ENCODE measurements around the gene CCDC78. TPM values are rescaled to one million over a fixed set of nuclear protein-coding genes. Genes with fewer than 3 reads are reported as not detected.

Gene CCDC78
- polyA plus RNA-seq, 1 donor (not counting 4 experiments of a cell fraction or from before 2014, with no cell fraction given) = 2.5 TPM

DNA sequence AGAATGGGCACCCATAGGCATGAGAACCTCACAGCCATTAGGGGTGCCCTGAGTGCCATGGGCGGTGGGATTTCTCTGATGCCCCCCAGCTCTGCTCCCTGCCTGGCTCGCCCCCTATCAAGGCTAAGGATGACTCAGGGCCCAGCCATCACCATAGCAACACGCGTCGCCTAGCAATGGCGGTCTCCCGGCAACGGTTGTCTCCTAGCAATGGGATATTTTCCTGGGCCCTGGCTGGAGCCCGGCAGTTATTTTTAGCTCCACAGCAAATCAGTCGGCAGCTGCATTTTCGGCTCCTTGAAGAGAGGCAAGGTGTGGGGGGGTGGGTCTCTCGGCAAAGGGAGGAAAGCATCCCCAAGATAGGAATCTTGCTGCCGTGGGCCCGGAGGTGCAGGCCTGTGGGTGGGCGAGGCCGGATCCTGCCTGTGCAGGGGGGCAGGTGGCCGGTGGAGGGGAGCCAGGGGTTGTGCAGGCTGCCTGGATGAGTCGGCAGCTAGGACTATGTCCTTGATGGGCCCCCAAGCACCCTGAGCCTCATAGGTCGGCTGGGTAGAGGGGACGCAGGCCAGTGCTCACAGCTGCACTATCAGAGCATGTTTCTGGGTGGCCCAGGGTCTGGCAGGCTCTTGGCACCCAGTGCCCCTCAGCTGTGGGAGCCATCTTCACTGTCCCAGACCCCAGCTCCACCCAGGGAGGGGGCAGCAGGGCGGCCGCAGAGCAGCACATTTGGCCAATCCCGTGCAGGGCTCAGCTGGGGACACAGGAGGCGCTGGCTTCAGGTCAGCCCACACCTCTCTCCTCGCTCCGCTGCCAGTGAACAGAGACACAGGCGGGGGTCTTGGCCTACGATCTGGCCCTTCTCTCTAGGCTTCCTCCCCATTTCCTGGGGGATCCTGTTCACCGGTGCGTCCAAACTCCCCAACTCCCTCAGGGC lies 16.4 kb downstream of the CCDC78 start:
- no peaks in the 10 kb centered on the region for H3K79me2 ChIP-seq (ENCODE audit: control insufficient read depth, insufficient read depth, low read length)
- no peaks in the 10 kb centered on the region for H3K9me3 ChIP-seq (ENCODE audit: control insufficient read depth, low read depth, low read length)
- no peak overlapping the region for H3K27ac ChIP-seq (ENCODE audit: control insufficient read depth, insufficient read depth, low read length)
- peaks cover 2% of the 10 kb centered on the region for H4K20me1 ChIP-seq (ENCODE audit: control insufficient read depth, extremely low read depth, insufficient read depth, low read length)
- H3K9me1 ChIP-seq (ENCODE audit: control insufficient read depth, extremely low read depth, insufficient read depth, low read length) = no peaks in the 10 kb centered on the region
- no peak overlapping the region for H2AFZ ChIP-seq (ENCODE audit: control insufficient read depth, low read length)
- peaks cover 12% of the 10 kb centered on the region for H3K4me1 ChIP-seq (ENCODE audit: control insufficient read depth, extremely low read depth, insufficient read depth, low read length)
- H3K27me3 ChIP-seq (ENCODE audit: control insufficient read depth, extremely low read depth, insufficient read depth, low read length) = peaks cover 60% of the 10 kb centered on the region
- FAIRE-seq (no peak), DNase-seq (ENCODE audit: low read depth, low spot score) (no peak)
- H3K9ac ChIP-seq (ENCODE audit: control insufficient read depth, extremely low read depth, insufficient read depth, low read length) = no peak overlapping the region
- TF ChIP-seq EZH2 (IDR thresholded peaks at IDR 0.05; ENCODE audit: low read length) = no peak
- TF ChIP-seq CTCF (optimal IDR thresholded peaks at IDR 0.05 in 1 of 3, IDR thresholded peaks at IDR 0.05 in 1 of 3, conservative IDR thresholded peaks at IDR 0.05 in 1 of 3; ENCODE audit: extremely low read depth in 1 of 3, insufficient read depth in 2 of 3, low read length in 3 of 3) = no peak
- H3K4me3 ChIP-seq (ENCODE audit: control insufficient read depth in 2 of 3, extremely low read depth in 1 of 3, insufficient read depth in 2 of 3, low read depth in 1 of 3, low read length in 3 of 3) = no peak overlapping the region
- H3K4me2 ChIP-seq (ENCODE audit: control insufficient read depth, extremely low read depth, insufficient read depth, low read depth, low read length) = no peak overlapping the region
- H3K36me3 ChIP-seq (ENCODE audit: control insufficient read depth in 2 of 2, extremely low read depth in 1 of 2, insufficient read depth in 2 of 2, low read length in 2 of 2) = no peaks in the 10 kb centered on the region
- dilution Hi-C loops (cut with MboI; ENCODE audit: extremely low pct_ligation_motif_present, low sequenced_read_pairs) = no loop called here

DNA sequence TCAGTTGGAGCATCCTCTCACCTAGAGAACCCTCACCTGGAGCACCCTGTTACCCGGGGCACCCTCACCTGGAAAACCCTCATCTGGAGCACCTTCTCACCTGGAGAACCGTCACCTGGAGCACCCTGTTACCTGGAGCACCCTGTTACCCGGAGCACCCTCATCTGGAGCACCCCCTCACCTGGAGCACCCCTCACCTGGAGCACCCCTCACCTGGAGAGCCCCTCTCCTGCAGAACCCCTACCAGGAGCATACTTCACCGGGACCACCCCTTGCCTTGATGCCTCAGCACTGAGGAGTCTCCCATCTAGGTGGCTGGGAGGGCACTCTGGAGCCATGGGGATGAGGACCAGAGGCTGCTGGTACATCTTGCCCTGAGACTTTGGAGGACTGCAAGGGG lies 17.3 kb downstream of the CCDC78 start:
- FAIRE-seq = no peak
- TF ChIP-seq EZH2 (IDR thresholded peaks at IDR 0.05; ENCODE audit: low read length) (no peak), CTCF (optimal IDR thresholded peaks at IDR 0.05 in 1 of 3, IDR thresholded peaks at IDR 0.05 in 1 of 3, conservative IDR thresholded peaks at IDR 0.05 in 1 of 3; ENCODE audit: extremely low read depth in 1 of 3, insufficient read depth in 2 of 3, low read length in 3 of 3) (no peak)
- Histone ChIP-seq H3K9me1 (ENCODE audit: control insufficient read depth, extremely low read depth, insufficient read depth, low read length) (no peaks in the 10 kb centered on the region), H3K79me2 (ENCODE audit: control insufficient read depth, insufficient read depth, low read length) (no peaks in the 10 kb centered on the region), H4K20me1 (ENCODE audit: control insufficient read depth, extremely low read depth, insufficient read depth, low read length) (peaks cover 2% of the 10 kb centered on the region), H2AFZ (ENCODE audit: control insufficient read depth, low read length) (no peak overlapping the region), H3K27ac (ENCODE audit: control insufficient read depth, insufficient read depth, low read length) (no peak overlapping the region), H3K4me2 (ENCODE audit: control insufficient read depth, extremely low read depth, insufficient read depth, low read depth, low read length) (no peak overlapping the region), H3K27me3 (ENCODE audit: control insufficient read depth, extremely low read depth, insufficient read depth, low read length) (peaks cover 69% of the 10 kb centered on the region), H3K4me3 (ENCODE audit: control insufficient read depth in 2 of 3, extremely low read depth in 1 of 3, insufficient read depth in 2 of 3, low read depth in 1 of 3, low read length in 3 of 3) (no peak overlapping the region), H3K9ac (ENCODE audit: control insufficient read depth, extremely low read depth, insufficient read depth, low read length) (no peak overlapping the region), H3K36me3 (ENCODE audit: control insufficient read depth in 2 of 2, extremely low read depth in 1 of 2, insufficient read depth in 2 of 2, low read length in 2 of 2) (no peaks in the 10 kb centered on the region), H3K4me1 (ENCODE audit: control insufficient read depth, extremely low read depth, insufficient read depth, low read length) (peaks cover 5% of the 10 kb centered on the region), H3K9me3 (ENCODE audit: control insufficient read depth, low read depth, low read length) (no peaks in the 10 kb centered on the region)
- dilution Hi-C loops (cut with MboI; ENCODE audit: extremely low pct_ligation_motif_present, low sequenced_read_pairs) = no loop called here
- no peak for DNase-seq (ENCODE audit: low read depth, low spot score)
